Pancreas (tissue), 10 donors: ENCODE results near the gene ZNF486. TPM values are rescaled to one million over a fixed set of nuclear protein-coding genes. Genes with fewer than 3 reads are reported as not detected.
A peak's percentile ranks its signal among the peaks of the same experiment; 100 is the strongest.
"Not testable (repeated sequence)": the region's sequence is repeated elsewhere in the genome, so short reads cannot be mapped to it uniquely, and the experiment has no call there.

Source experiments
- ATAC-seq, 4 donors: fragments of 200-7000 bp; cut with Tn5 transposase; one replicate each; pipeline versions ENCODE4 v1.8.0 to v1.9.1; 2020; ENCODE audit warnings: mild to moderate bottlenecking in 4 of 4, moderate library complexity in 4 of 4
- DNase-seq, 6 donors: peaks; one replicate each; pipeline ENCODE4 v3.0.0-alpha.2; 2020
- FAIRE-seq: peaks from 2 replicates; lab custom pipeline; 2012; peaks lifted over from hg19 to GRCh38; lab: Jason Lieb, UNC
- H3K27ac ChIP-seq, 4 donors: fragments of 200-600 bp; sonication (generic); 1 replicate in 3 of 4; 2 replicates in 1 of 4; pipeline versions ENCODE4 v1.5.0 to v1.8.0; 2020
- H3K27me3 ChIP-seq, 4 donors: fragments of 200-600 bp; one replicate each; pipeline ENCODE4 v1.8.0; 2021
- H3K36me3 ChIP-seq, 3 donors: fragments of 200-600 bp; sonication (generic) in 1 of 3; one replicate each; pipeline versions ENCODE4 v1.5.0 to v1.8.0; 2020 to 2021
- H3K4me1 ChIP-seq, 3 donors: fragments of 200-600 bp; one replicate each; pipeline ENCODE4 v1.8.0; 2021
- H3K4me3 ChIP-seq, 4 donors: fragments of 200-600 bp; sonication (generic) in 2 of 4; one replicate each; pipeline versions ENCODE4 v1.5.0 to v1.8.0; 2020 to 2021
- H3K9me3 ChIP-seq, 4 donors: fragments of 200-600 bp; one replicate each; pipeline ENCODE4 v1.8.0; 2021
- CTCF ChIP-seq, 4 donors: fragments of 200-600 bp; sonication (generic) in 3 of 4; IDR thresholded peaks; one replicate each; pipeline versions ENCODE4 v1.5.0 to v1.8.0; 2021; ENCODE audit warnings: antibody characterized with exemption in 4 of 4
- WGBS, 2 donors: extraction: QIAGEN DNeasy Blood & Tissue Kit; methylation state at CpG; one replicate each; pipeline ENCODE4 v1.1.7; 2013; 5-methylcytosine and 5-hydroxymethylcytosine counted together
- intact Hi-C, 3 donors: fragments of 100-400 bp; cut with DNase I; formaldehyde crosslinking; loops; one replicate each; pipeline versions ENCODE4 v1.11.1 to v1.14.2; 2022
- polyA plus RNA-seq, 2 donors: library from polyadenylated mRNA; stranded (reverse); fragments of 200-250 nt; gene quantifications; one replicate each; pipeline ENCODE4 v1.2.3, GENCODE V29; 2013
- total RNA-seq, 6 donors: library from RNA; stranded (reverse); fragmentation: NEBNext Ultra II Directional in 4 of 6; extraction: Animal tissue kit (Norgen Biotek cat#: 25700) in 4 of 6; gene quantifications; one replicate each; pipeline versions ENCODE4 v1.2.1 to v1.2.4, GENCODE V29; 2021 to 2023
- donor health status: healthy with polysubstance abuse.
- donor health status: DM: no; HTN: no; CAD: no; lungs with moderate emphysema.
- donor health status: DM: no; HTN: no; CAD: no.
- donor health status: control.
- donor health status: control.
- donor health status: Bipolar disorder and iron deficiency.
- donor health status: DM: yes; HTN: yes; CAD: no.
- donor health status: DM: no; HTN: no; CAD: no.
- donor health status: DM: no; HTN: no; CAD: no.
- donor health status: DM: yes; HTN: yes; CAD: no.

The ZNF486 gene
- total and polyA plus RNA-seq, 8 donors: 2.0 to 6.1 (median 3.0) TPM

GRCh38 chr19:20197747-20198146 is 30.7 kb downstream of the ZNF486 start:
- no peak overlapping the region for H3K27ac ChIP-seq
- no peaks in the 10 kb centered on the region for H3K27me3 ChIP-seq
- ATAC-seq (no peak), DNase-seq (no peak), FAIRE-seq (no peak)
- H3K4me3 ChIP-seq: no peak overlapping the region
- TF ChIP-seq CTCF (IDR thresholded peaks at IDR 0.05): no peak
- intact Hi-C loops: no loop called here
- H3K36me3 ChIP-seq: peaks cover 0 to 18% (median 12%) of the 10 kb centered on the region in 3 donors
- 98% methylated on average over 3 of the region's 3 CpGs for WGBS, 2 donors
- no peaks in the 10 kb centered on the region for H3K9me3 ChIP-seq
- H3K4me1 ChIP-seq: no peaks in the 10 kb centered on the region

- intact Hi-C loops: no loop called here
- ATAC-seq: no peak
- H3K4me3 ChIP-seq: no peak overlapping the region
- no peaks in the 10 kb centered on the region for H3K36me3 ChIP-seq
- WGBS, 2 donors: 39 to 45% methylated on average over 2 of the region's 2 CpGs
- H3K4me1 ChIP-seq: no peaks in the 10 kb centered on the region
- no peaks in the 10 kb centered on the region for H3K27me3 ChIP-seq
- no peak overlapping the region for H3K27ac ChIP-seq
- no peaks in the 10 kb centered on the region for H3K9me3 ChIP-seq
- no peak for TF ChIP-seq CTCF (IDR thresholded peaks at IDR 0.05)
- no peak for DNase-seq
- FAIRE-seq: no peak
Observed at GRCh38 chr19:20209051-20209450, 42.0 kb downstream of the ZNF486 start.

- 94 to 96% methylated on average over 19 to 26 of the region's 26 CpGs for WGBS, 2 donors
- ATAC-seq, H3K9me3 ChIP-seq, FAIRE-seq, DNase-seq, H3K27ac ChIP-seq, H3K4me3 ChIP-seq, H3K4me1 ChIP-seq, H3K27me3 ChIP-seq, H3K36me3 ChIP-seq, intact Hi-C loops: not testable (repeated sequence)
Observed at GRCh38 chr19:20214366-20214765, 47.4 kb downstream of the ZNF486 start.

- 26 to 37% methylated on average over 1 of the region's 1 CpG for WGBS, 2 donors
- peak in 1 of 4 donors; percentile 68 for ATAC-seq
- H3K9me3 ChIP-seq, H3K36me3 ChIP-seq, H3K27ac ChIP-seq, H3K27me3 ChIP-seq, H3K4me1 ChIP-seq, H3K4me3 ChIP-seq, DNase-seq, intact Hi-C loops, FAIRE-seq: not testable (repeated sequence)
Observed at GRCh38 chr19:20221605-20222004, 54.6 kb downstream of the ZNF486 start.

- intact Hi-C loops: no loop called here
- FAIRE-seq (no peak), DNase-seq (peak in 3 of 6 donors; percentile 15 to 48 (median 20)), ATAC-seq (peak; percentile 58 to 78 (median 76))
- H3K27ac ChIP-seq: peak overlapping the region in 3 of 4 donors; percentile 4 to 61 (median 49)
- TF ChIP-seq CTCF (IDR thresholded peaks at IDR 0.05): no peak
- no peaks in the 10 kb centered on the region for H3K27me3 ChIP-seq
- H3K9me3 ChIP-seq: no peaks in the 10 kb centered on the region
- H3K4me1 ChIP-seq: peaks cover 0 to 11% (median 5%) of the 10 kb centered on the region in 3 donors
- H3K4me3 ChIP-seq: no peak overlapping the region
- WGBS, 2 donors: 33 to 49% methylated on average over 3 of the region's 3 CpGs
- no peaks in the 10 kb centered on the region for H3K36me3 ChIP-seq
Observed at GRCh38 chr19:20233105-20233504, 66.1 kb downstream of the ZNF486 start.

- ATAC-seq (no peak), DNase-seq (no peak), FAIRE-seq (no peak)
- H3K4me1 ChIP-seq: peaks cover 0 to 11% (median 5%) of the 10 kb centered on the region in 3 donors
- no peaks in the 10 kb centered on the region for H3K9me3 ChIP-seq
- H3K36me3 ChIP-seq: no peaks in the 10 kb centered on the region
- H3K4me3 ChIP-seq: no peak overlapping the region
- WGBS, 2 donors: 98% methylated on average over 8 of the region's 8 CpGs
- intact Hi-C loops: no loop called here
- no peak overlapping the region for H3K27ac ChIP-seq
- no peaks in the 10 kb centered on the region for H3K27me3 ChIP-seq
- no peak for TF ChIP-seq CTCF (IDR thresholded peaks at IDR 0.05)
Observed at GRCh38 chr19:20235156-20235555, 68.1 kb downstream of the ZNF486 start.
